NCI-H69 (cell line): ENCODE data around the gene ADAMTSL2.
"Not testable (repeated sequence)": the region's sequence is repeated elsewhere in the genome, so short reads cannot be mapped to it uniquely, and the experiment has no call there.

Experiments
- DNase-seq: peaks from one replicate; lab custom pipeline; 2025; lab: John Stamatoyannopoulos, UW

ADAMTSL2 gene

GRCh38 chr9:133558191-133559126 is 24.0 kb downstream of the ADAMTSL2 start:
- peak; percentile 72 for DNase-seq

- DNase-seq: peak; percentile 46
Measured at GRCh38 chr9:133560311-133560710, 25.8 kb downstream of the ADAMTSL2 start.

- no peak for DNase-seq
Measured at GRCh38 chr9:133560944-133561343, 26.4 kb downstream of the ADAMTSL2 start.

- no peak for DNase-seq
Measured at GRCh38 chr9:133561976-133562554, 27.6 kb downstream of the ADAMTSL2 start.

- no peak for DNase-seq
Measured at GRCh38 chr9:133562611-133563290, 28.2 kb downstream of the ADAMTSL2 start.

- DNase-seq: peak; percentile 85
Measured at GRCh38 chr9:133563291-133563796, 28.8 kb downstream of the ADAMTSL2 start.

- DNase-seq: not testable (repeated sequence)
Measured at GRCh38 chr9:133563814-133564213, 29.3 kb downstream of the ADAMTSL2 start.

- no peak for DNase-seq
Measured at GRCh38 chr9:133564451-133565116, 30.1 kb downstream of the ADAMTSL2 start.

GRCh38 chr9:133566382-133566781 is 31.9 kb downstream of the ADAMTSL2 start:
- no peak for DNase-seq

- DNase-seq: no peak
Measured at GRCh38 chr9:133566817-133567216, 32.3 kb downstream of the ADAMTSL2 start.

GRCh38 chr9:133568186-133568585 is 33.7 kb downstream of the ADAMTSL2 start:
- DNase-seq: no peak

- no peak for DNase-seq
Measured at GRCh38 chr9:133569121-133569785, 34.7 kb downstream of the ADAMTSL2 start.

- DNase-seq: no peak
Measured at GRCh38 chr9:133569891-133570690, 35.6 kb downstream of the ADAMTSL2 start.

GRCh38 chr9:133570691-133571080 is 36.2 kb downstream of the ADAMTSL2 start:
- no peak for DNase-seq

- peak; percentile 27 for DNase-seq
Measured at GRCh38 chr9:133571391-133571890, 36.9 kb downstream of the ADAMTSL2 start.

- no peak for DNase-seq
Measured at GRCh38 chr9:133571896-133572595, 37.5 kb downstream of the ADAMTSL2 start.

- DNase-seq: peak; percentile 72
Measured at GRCh38 chr9:133572821-133573361, 38.4 kb downstream of the ADAMTSL2 start.

GRCh38 chr9:133573791-133574515 is 39.4 kb downstream of the ADAMTSL2 start:
- no peak for DNase-seq

- DNase-seq: no peak
Measured at GRCh38 chr9:133574771-133575170, 40.3 kb downstream of the ADAMTSL2 start.
